AG04449 (cell line): ENCODE results near the gene AP3M1.

ENCODE experiments used
- CTCF ChIA-PET: fragments of 350-600 bp; formaldehyde crosslinking; extraction: SDS; loops from one replicate; lab custom pipeline; 2021; ENCODE audit warnings: antibody characterized with exemption; lab: Yijun Ruan, JAX
- POLR2A ChIA-PET: fragments of 400-600, 350-600 bp; formaldehyde crosslinking; extraction: SDS; loops from one replicate; lab custom pipeline; 2020; ENCODE audit warnings: antibody characterized with exemption, inconsistent platforms; lab: Yijun Ruan, JAX
- DNase-seq: peaks from one replicate; pipeline ENCODE4 v3.0.0-alpha.2; 2010; ENCODE audit warnings: low read depth, low spot score
- H3K4me3 ChIP-seq: 2 replicates; pipeline ENCODE4 v1.5.1; 2011; ENCODE audit warnings: low read depth, mild to moderate bottlenecking, control low read depth, low read length
- TF ChIP-seq, protein P1 (sequence below): IDR thresholded peaks from one replicate; pipeline ENCODE4 v1.5.1; 2011; ENCODE audit warnings: mild to moderate bottlenecking, moderate library complexity, low read length, control low read depth, inconsistent platforms; ENCODE audit not compliant: insufficient read depth; ENCODE audit errors: missing control alignments

AP3M1 gene

DNA sequence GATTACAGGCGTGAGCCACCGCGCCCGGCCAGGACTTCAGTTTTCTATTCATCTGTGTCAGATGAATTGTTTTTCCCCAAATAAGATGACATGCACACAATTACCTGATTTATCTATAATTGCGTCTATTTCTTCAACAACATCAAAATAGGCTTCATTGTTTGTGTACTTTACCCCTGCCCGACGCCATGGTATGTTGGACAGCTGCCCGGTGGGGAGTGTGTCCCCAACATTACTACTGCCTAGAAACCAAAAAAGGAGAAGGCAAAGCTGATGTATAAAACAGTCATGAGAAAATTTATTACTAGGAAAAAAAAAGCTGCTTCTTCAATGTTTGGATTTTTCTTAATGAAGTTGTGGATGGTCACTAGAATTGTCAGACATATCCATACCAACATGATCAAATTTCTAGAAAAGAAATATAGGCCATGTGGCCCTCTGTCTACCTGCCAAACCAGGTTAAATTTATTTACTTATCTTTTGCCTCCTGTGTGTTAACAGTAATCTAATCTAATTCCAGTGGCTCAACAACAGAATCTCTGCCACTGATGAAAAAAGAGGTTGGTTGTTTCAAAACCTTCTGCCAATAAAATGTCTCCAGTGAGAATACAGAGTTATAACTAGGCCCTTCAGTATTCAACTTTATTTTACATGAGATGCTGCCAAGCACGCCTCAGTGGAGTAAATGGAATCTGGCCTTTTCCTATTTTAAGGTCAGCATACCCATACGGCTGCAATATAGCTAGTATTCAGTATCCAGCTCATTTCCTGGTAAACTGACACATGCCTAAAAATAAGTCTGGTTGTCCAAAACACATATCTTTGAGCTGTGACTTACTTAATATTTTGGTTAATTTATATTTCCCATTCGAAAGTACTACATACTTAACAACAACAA lies 16.5 kb downstream of the AP3M1 start:
- DNase-seq, result no peak
- CTCF ChIA-PET, result interaction anchor here (0.6 to 1.6 kb wide), 2 partner anchors 9 to 10 kb away, joined by 3 to 6 read pairs; no protein-coding TSS in a partner anchor

GRCh38 chr10:74123081-74123480 lies 27.5 kb downstream of the AP3M1 start:
- CTCF ChIA-PET, result interaction anchor here (0.8 to 3.7 kb wide), 9 partner anchors 8 to 237 kb away, joined by 3 to 28 read pairs (median 3); no protein-coding TSS in a partner anchor
- no peak for DNase-seq
- H3K4me3 ChIP-seq, result no peak overlapping the region
- POLR2A ChIA-PET, result no interaction called here
- TF ChIP-seq, protein P1, sequence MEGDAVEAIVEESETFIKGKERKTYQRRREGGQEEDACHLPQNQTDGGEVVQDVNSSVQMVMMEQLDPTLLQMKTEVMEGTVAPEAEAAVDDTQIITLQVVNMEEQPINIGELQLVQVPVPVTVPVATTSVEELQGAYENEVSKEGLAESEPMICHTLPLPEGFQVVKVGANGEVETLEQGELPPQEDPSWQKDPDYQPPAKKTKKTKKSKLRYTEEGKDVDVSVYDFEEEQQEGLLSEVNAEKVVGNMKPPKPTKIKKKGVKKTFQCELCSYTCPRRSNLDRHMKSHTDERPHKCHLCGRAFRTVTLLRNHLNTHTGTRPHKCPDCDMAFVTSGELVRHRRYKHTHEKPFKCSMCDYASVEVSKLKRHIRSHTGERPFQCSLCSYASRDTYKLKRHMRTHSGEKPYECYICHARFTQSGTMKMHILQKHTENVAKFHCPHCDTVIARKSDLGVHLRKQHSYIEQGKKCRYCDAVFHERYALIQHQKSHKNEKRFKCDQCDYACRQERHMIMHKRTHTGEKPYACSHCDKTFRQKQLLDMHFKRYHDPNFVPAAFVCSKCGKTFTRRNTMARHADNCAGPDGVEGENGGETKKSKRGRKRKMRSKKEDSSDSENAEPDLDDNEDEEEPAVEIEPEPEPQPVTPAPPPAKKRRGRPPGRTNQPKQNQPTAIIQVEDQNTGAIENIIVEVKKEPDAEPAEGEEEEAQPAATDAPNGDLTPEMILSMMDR, result no peak

More for the DNA sequence above, 16.5 kb downstream of the AP3M1 start:
- POLR2A ChIA-PET, result no interaction called here
- TF ChIP-seq, protein P1, result no peak
- H3K4me3 ChIP-seq, result no peak overlapping the region

DNA sequence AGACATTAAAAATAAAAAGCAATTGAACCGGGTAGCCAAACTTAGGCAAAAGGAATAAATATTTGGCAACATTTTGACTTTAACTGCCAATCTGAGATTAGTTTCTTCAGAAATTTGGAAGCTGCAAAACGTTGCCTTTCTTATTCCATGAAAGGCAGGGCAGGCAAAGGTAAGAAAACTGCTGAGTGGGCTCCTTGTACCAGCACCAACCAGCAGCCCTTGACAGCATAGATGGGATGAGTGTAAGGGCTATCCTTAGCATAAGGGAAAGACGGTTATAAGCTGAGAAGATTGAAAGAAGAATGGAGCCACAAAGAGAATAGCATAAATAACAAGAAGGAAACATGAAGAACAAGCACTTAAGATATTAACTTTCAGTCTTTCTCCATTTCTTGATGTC lies 28.6 kb downstream of the AP3M1 start:
- DNase-seq, result no peak
- CTCF ChIA-PET, result interaction anchor here (1.1 to 3.7 kb wide), 7 partner anchors 14 to 236 kb away, joined by 3 to 28 read pairs (median 4); no protein-coding TSS in a partner anchor
- TF ChIP-seq, protein P1, result no peak
- POLR2A ChIA-PET, result no interaction called here
- no peak overlapping the region for H3K4me3 ChIP-seq

DNA sequence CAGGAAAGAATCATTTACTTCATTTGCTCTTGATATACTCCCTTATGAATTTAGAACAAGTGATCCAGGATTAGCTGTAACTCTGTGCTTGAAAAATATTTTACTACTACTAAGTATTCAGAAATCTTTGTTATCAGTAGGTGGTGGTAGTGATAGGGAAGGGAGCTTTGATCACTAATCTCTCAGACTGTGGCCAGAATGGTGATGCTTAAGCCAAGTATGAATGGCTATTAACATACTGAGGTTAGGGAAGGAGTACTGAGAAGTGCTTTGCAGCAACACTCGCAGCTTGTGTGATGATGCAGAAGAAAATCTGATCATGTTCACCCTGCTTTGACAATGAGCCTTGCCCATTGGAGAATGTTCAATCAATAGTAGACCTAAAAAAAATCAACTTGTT lies 29.3 kb downstream of the AP3M1 start:
- H3K4me3 ChIP-seq, result no peak overlapping the region
- CTCF ChIA-PET, result interaction anchor here (1.1 to 3.7 kb wide), 4 partner anchors 13 to 235 kb away, joined by 3 to 28 read pairs (median 4); no protein-coding TSS in a partner anchor
- no peak for DNase-seq
- POLR2A ChIA-PET, result no interaction called here
- TF ChIP-seq, protein P1, result no peak

DNA sequence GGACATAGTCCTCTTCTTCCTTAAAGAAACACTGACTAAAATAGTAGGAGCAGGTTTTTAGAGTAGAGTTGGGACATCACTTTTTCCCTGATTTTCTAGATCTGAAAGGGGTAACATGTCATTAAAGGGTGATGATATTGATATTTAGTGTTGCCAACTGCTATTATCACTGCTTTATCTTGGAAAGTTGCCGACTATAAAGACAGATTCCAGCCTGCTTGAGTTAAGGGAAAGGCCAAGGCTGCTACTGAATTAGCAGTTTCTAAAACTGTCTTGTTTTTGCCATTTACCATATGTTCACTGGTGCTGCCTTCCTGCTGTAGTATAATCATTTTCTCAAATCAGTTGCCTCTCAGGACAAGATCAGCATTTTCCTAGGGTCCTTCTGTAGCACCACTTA lies 29.7 kb downstream of the AP3M1 start:
- H3K4me3 ChIP-seq, result no peak overlapping the region
- no peak for DNase-seq
- CTCF ChIA-PET, result interaction anchor here (1.0 to 3.7 kb wide), 5 partner anchors 13 to 235 kb away, joined by 3 to 28 read pairs (median 3); no protein-coding TSS in a partner anchor
- POLR2A ChIA-PET, result no interaction called here
- TF ChIP-seq, protein P1, result no peak

DNA sequence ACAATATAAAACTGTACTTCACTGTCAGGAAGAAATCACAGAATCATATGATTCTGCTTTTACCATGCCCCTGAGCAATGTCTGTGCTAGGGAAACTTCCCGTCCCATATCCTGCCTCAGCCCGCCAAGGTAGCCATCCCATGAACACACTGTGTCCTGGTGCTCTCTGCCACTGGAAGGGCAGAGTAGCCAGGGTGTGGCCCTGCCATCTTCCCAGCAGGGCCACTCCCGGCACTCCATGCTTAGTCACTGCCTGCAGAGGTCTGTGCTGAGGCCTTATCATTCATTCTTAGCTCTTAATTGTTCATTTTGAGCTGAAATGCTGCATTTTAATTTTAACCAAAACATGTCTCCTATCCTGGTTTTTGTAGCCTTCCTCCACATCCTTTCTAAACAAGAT lies 31.8 kb downstream of the AP3M1 start:
- TF ChIP-seq, protein P1, result no peak
- no peak overlapping the region for H3K4me3 ChIP-seq
- no peak for DNase-seq
- ChIA-PET CTCF (interaction anchor here (0.7 to 1.4 kb wide), 3 partner anchors 9 to 116 kb away, joined by 3 to 5 read pairs (median 3); no protein-coding TSS in a partner anchor), POLR2A (no interaction called here)
